ENCODE data around the gene ZNF865. TPM values are rescaled to one million over a fixed set of nuclear protein-coding genes. Genes with fewer than 3 reads are reported as not detected.

Gene ZNF865
- total RNA-seq, 1 donor from 2014 or later, result 0.49 TPM

DNA sequence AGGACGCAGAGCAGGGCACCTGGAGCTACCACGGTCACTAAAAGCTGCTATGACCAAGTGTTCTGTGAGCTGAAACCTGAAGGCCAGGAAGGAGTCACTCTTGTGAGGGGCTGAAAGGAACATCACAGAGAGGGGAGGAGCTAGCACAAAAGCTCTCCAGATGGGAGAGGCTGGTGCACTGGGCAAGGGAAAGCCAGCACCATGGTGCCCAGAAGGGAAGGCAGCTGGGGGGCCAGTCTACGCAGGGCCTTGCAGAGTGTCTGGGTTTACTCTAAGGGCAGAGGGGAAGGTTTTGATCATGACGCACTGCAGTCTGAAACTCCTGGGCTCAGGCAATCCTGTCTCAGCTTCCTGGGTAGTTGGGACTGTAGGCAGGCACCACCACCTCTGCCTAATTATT is 31.3 kb downstream of the ZNF865 start:
- no peak overlapping the region for H3K27ac ChIP-seq
- Mint-ChIP-seq H3K27ac (no peak overlapping the region), H3K4me3 (peak overlapping the region; percentile 97), H3K27me3 (ENCODE audit: insufficient read depth, low read depth) (peaks cover 21% of the 10 kb centered on the region), H3K9me3 (no peaks in the 10 kb centered on the region), H3K36me3 (peaks cover 7% of the 10 kb centered on the region), H3K4me1 (peaks cover 41% of the 10 kb centered on the region)
- H3K36me3 ChIP-seq, result no peaks in the 10 kb centered on the region
- H3K9me3 ChIP-seq (ENCODE audit: low read depth), result no peaks in the 10 kb centered on the region
- H4K20me1 ChIP-seq (ENCODE audit: low read depth), result peaks cover 16% of the 10 kb centered on the region
- DNase-seq (ENCODE audit: low spot score), result no peak
- no peaks in the 10 kb centered on the region for H3K27me3 ChIP-seq
- H3K4me3 ChIP-seq, result no peak overlapping the region
- H3K9ac ChIP-seq, result no peak overlapping the region
- H2AFZ ChIP-seq (replicated peaks), result no peak overlapping the region
- H3F3A ChIP-seq (ENCODE audit: low read depth), result peaks cover 46% of the 10 kb centered on the region
- H3K79me2 ChIP-seq (ENCODE audit: low read depth), result peaks cover 61% of the 10 kb centered on the region
- TF ChIP-seq, protein P1, sequence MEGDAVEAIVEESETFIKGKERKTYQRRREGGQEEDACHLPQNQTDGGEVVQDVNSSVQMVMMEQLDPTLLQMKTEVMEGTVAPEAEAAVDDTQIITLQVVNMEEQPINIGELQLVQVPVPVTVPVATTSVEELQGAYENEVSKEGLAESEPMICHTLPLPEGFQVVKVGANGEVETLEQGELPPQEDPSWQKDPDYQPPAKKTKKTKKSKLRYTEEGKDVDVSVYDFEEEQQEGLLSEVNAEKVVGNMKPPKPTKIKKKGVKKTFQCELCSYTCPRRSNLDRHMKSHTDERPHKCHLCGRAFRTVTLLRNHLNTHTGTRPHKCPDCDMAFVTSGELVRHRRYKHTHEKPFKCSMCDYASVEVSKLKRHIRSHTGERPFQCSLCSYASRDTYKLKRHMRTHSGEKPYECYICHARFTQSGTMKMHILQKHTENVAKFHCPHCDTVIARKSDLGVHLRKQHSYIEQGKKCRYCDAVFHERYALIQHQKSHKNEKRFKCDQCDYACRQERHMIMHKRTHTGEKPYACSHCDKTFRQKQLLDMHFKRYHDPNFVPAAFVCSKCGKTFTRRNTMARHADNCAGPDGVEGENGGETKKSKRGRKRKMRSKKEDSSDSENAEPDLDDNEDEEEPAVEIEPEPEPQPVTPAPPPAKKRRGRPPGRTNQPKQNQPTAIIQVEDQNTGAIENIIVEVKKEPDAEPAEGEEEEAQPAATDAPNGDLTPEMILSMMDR (IDR thresholded peaks at IDR 0.05), result no peak
- TF ChIP-seq EZH2phosphoT487 (IDR thresholded peaks at IDR 0.05), result no peak
- no peak for TF ChIP-seq EZH2 (IDR thresholded peaks at IDR 0.05)
- H3K4me1 ChIP-seq, result peaks cover 8% of the 10 kb centered on the region
- peak overlapping the region; percentile 99 for H3K4me2 ChIP-seq

DNA sequence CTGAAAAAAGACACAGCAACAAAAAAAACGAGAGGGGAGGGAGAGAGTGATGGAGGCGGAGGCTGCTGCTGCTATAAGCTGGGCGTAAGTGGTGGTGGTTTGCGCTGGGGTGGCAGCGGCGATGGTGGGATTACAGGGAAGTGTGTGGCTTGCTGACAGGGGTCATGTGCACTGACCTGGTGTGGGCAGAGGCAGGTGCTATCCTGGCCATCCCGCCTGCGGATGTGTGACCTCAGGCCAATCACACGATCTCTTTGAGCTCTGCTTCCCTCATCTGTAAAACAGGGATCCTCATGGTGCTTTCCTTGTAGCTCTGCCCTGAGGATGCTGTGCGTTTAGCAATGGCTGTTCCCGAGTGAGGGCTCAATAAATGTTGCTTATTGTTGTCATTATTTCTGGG is 32.1 kb downstream of the ZNF865 start:
- no peak for DNase-seq (ENCODE audit: low spot score)
- Histone ChIP-seq H3F3A (ENCODE audit: low read depth) (peaks cover 49% of the 10 kb centered on the region), H3K9me3 (ENCODE audit: low read depth) (no peaks in the 10 kb centered on the region), H2AFZ (replicated peaks) (no peak overlapping the region), H3K9ac (no peak overlapping the region), H3K36me3 (no peaks in the 10 kb centered on the region), H3K27ac (no peak overlapping the region), H3K79me2 (ENCODE audit: low read depth) (peaks cover 69% of the 10 kb centered on the region), H3K4me1 (peaks cover 16% of the 10 kb centered on the region), H4K20me1 (ENCODE audit: low read depth) (peaks cover 16% of the 10 kb centered on the region), H3K4me2 (no peak overlapping the region), H3K27me3 (no peaks in the 10 kb centered on the region), H3K4me3 (no peak overlapping the region)
- H3K27ac Mint-ChIP-seq, result no peak overlapping the region
- peaks cover 7% of the 10 kb centered on the region for H3K36me3 Mint-ChIP-seq
- no peaks in the 10 kb centered on the region for H3K9me3 Mint-ChIP-seq
- peak overlapping the region; percentile 77 for H3K4me3 Mint-ChIP-seq
- H3K27me3 Mint-ChIP-seq (ENCODE audit: insufficient read depth, low read depth), result peaks cover 24% of the 10 kb centered on the region
- TF ChIP-seq, protein P1 (IDR thresholded peaks at IDR 0.05), result no peak
- TF ChIP-seq EZH2phosphoT487 (IDR thresholded peaks at IDR 0.05) (no peak), EZH2 (IDR thresholded peaks at IDR 0.05) (no peak)
- peaks cover 40% of the 10 kb centered on the region for H3K4me1 Mint-ChIP-seq

DNA sequence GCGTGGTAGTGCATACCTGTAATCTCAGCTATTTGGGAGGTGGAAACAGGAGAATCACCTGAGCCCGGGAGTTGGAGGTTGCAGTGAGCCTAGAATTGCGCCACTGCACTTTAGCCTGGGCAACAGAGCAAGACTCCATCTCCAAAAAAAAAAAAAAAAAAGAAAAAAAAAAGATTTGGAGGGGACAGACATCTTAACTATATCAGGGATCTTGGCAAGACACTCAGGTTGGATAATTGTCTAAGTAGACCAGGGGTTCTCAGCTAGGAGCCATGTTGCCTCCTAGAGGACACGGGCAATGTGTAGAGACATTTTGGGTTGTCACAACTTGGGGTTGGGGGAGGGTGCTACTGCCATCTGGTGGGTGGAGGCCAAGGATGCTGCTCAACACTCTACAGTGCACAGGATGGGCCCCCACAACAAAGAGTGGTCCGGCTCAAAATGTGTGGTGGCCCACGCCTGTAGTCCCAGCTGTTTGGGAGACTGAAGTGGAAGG is 33.5 kb downstream of the ZNF865 start:
- H4K20me1 ChIP-seq (ENCODE audit: low read depth), result peaks cover 16% of the 10 kb centered on the region
- H3K27ac ChIP-seq, result no peak overlapping the region
- peaks cover 30% of the 10 kb centered on the region for H3K27me3 Mint-ChIP-seq (ENCODE audit: insufficient read depth, low read depth)
- no peak overlapping the region for H3K4me3 ChIP-seq
- H3K4me1 Mint-ChIP-seq, result peaks cover 48% of the 10 kb centered on the region
- peaks cover 22% of the 10 kb centered on the region for H3K4me1 ChIP-seq
- TF ChIP-seq, protein P1 (IDR thresholded peaks at IDR 0.05), result peak; percentile 55
- TF ChIP-seq EZH2phosphoT487 (IDR thresholded peaks at IDR 0.05) (no peak), EZH2 (IDR thresholded peaks at IDR 0.05) (no peak)
- H3K9me3 Mint-ChIP-seq, result no peaks in the 10 kb centered on the region
- H3K79me2 ChIP-seq (ENCODE audit: low read depth), result peaks cover 83% of the 10 kb centered on the region
- no peak overlapping the region for H3K27ac Mint-ChIP-seq
- no peak overlapping the region for H3K9ac ChIP-seq
- peak; percentile 52 for DNase-seq (ENCODE audit: low spot score)
- no peaks in the 10 kb centered on the region for H3K27me3 ChIP-seq
- H2AFZ ChIP-seq (replicated peaks), result no peak overlapping the region
- no peaks in the 10 kb centered on the region for H3K9me3 ChIP-seq (ENCODE audit: low read depth)
- peaks cover 40% of the 10 kb centered on the region for H3F3A ChIP-seq (ENCODE audit: low read depth)
- H3K36me3 ChIP-seq, result no peaks in the 10 kb centered on the region
- H3K4me3 Mint-ChIP-seq, result peak overlapping the region; percentile 79
- no peak overlapping the region for H3K4me2 ChIP-seq
- H3K36me3 Mint-ChIP-seq, result peaks cover 10% of the 10 kb centered on the region

Measured in neural progenitor cell (in vitro differentiated cells).